GM21360 (cell line): ENCODE measurements around the gene CPZ.
"Not testable (repeated sequence)": the region's sequence is repeated elsewhere in the genome, so short reads cannot be mapped to it uniquely, and the experiment has no call there.

Source experiments
- ATAC-seq: cut with Tn5 transposase; IDR thresholded peaks from one replicate; pipeline ENCODE4 v1.9.1; 2021; ENCODE audit warnings: mild to moderate bottlenecking, moderate library complexity; ENCODE audit not compliant: unreplicated experiment

The CPZ gene

GRCh38 chr4:8556341-8557150 is 36.0 kb upstream of the CPZ start:
- no peak for ATAC-seq

GRCh38 chr4:8557151-8558076 is 35.2 kb upstream of the CPZ start:
- ATAC-seq, result no peak

- ATAC-seq, result no peak
Measured at GRCh38 chr4:8558080-8558960, 34.2 kb upstream of the CPZ start.

GRCh38 chr4:8559011-8559410 is 33.6 kb upstream of the CPZ start:
- ATAC-seq, result no peak

- no peak for ATAC-seq
Measured at GRCh38 chr4:8559524-8560264, 32.9 kb upstream of the CPZ start.

- ATAC-seq, result no peak
Measured at GRCh38 chr4:8560265-8561047, 32.1 kb upstream of the CPZ start.

- ATAC-seq, result no peak
Measured at GRCh38 chr4:8564595-8564994, 28.0 kb upstream of the CPZ start.

- no peak for ATAC-seq
Measured at GRCh38 chr4:8568068-8568668, 24.4 kb upstream of the CPZ start.

- no peak for ATAC-seq
Measured at GRCh38 chr4:8570201-8570600, 22.4 kb upstream of the CPZ start.

GRCh38 chr4:8571702-8572685 is 20.6 kb upstream of the CPZ start:
- ATAC-seq, result no peak

- ATAC-seq, result no peak
Measured at GRCh38 chr4:8573266-8573665, 19.3 kb upstream of the CPZ start.

GRCh38 chr4:8574796-8575370 is 17.7 kb upstream of the CPZ start:
- ATAC-seq, result no peak

GRCh38 chr4:8575457-8575856 is 17.1 kb upstream of the CPZ start:
- no peak for ATAC-seq

- not testable (repeated sequence) for ATAC-seq
Measured at GRCh38 chr4:8576591-8576990, 16.0 kb upstream of the CPZ start.

GRCh38 chr4:8577046-8577445 is 15.5 kb upstream of the CPZ start:
- ATAC-seq, result no peak

GRCh38 chr4:8577972-8578371 is 14.6 kb upstream of the CPZ start:
- no peak for ATAC-seq

- no peak for ATAC-seq
Measured at GRCh38 chr4:8578717-8579116, 13.8 kb upstream of the CPZ start.
